ENCODE data around the gene ZC3H4. TPM values are rescaled to one million over a fixed set of nuclear protein-coding genes. Genes with fewer than 3 reads are reported as not detected.

ZC3H4 gene
- total RNA-seq, 1 experiment from 2014 or later = 105 TPM

DNA sequence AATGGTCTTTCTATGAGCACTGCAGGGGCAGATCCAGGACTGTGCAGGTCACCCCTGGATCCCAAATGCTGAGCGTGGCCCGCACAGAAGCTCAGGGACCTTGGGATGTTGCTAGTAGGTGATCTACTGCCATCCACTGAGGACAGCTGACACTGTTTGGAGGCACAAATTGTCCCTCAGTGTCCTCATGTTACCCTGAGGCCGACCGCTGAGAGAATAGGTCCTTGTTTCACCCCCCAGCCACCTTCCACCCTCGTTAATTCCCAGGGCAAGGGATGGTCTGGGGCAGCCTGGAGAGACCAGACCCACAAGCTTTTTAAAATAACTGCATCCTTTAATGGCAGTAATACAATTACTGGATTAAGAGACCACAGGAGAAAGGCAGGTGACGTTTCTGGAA is 49.7 kb downstream of the ZC3H4 start:
- no peak overlapping the region for H2BK5ac ChIP-seq (ENCODE audit: insufficient read length, low read length)
- no peak overlapping the region for H3K27ac ChIP-seq (ENCODE audit: insufficient read length, low read depth, low read length)
- no peak overlapping the region for H2BK12ac ChIP-seq (ENCODE audit: insufficient read length, low read depth, low read length)
- no peak overlapping the region for H2BK15ac ChIP-seq (ENCODE audit: low read depth, low read length)
- H2BK20ac ChIP-seq (ENCODE audit: low read depth, low read length, poor library complexity, severe bottlenecking) = no peak overlapping the region
- no peak overlapping the region for H4K91ac ChIP-seq (ENCODE audit: insufficient read length, low read depth, low read length)
- WGBS (ENCODE audit: extremely low coverage, insufficient read length, low lambda C conversion rate) = no CpG with 5 or more reads among the region's 6 CpGs
- H3K27me3 ChIP-seq (ENCODE audit: insufficient read depth, low read length) = no peaks in the 10 kb centered on the region
- Mint-ChIP-seq H3K36me3 (ENCODE audit: insufficient read depth in 1 of 3, low read depth in 3 of 3) (peaks cover 3 to 48% (median 27%) of the 10 kb centered on the region in 3 experiments; a peak in 6 of 7 replicates), H3K27ac (peak overlapping the region; percentile 57 to 93 (median 82); a peak in 4 of 7 replicates), H3K27me3 (ENCODE audit: low read depth) (no peaks in the 10 kb centered on the region), H3K4me1 (peaks cover under 1% of the 10 kb centered on the region in 2 experiments), H3K9me3 (no peaks in the 10 kb centered on the region), H3K4me3 (no peak overlapping the region)
- no peak overlapping the region for H3K56ac ChIP-seq (ENCODE audit: insufficient read length, low read depth, low read length)
- H3K4me2 ChIP-seq (ENCODE audit: insufficient read depth, insufficient read length, low read length) = no peak overlapping the region
- TF ChIP-seq, protein P1, sequence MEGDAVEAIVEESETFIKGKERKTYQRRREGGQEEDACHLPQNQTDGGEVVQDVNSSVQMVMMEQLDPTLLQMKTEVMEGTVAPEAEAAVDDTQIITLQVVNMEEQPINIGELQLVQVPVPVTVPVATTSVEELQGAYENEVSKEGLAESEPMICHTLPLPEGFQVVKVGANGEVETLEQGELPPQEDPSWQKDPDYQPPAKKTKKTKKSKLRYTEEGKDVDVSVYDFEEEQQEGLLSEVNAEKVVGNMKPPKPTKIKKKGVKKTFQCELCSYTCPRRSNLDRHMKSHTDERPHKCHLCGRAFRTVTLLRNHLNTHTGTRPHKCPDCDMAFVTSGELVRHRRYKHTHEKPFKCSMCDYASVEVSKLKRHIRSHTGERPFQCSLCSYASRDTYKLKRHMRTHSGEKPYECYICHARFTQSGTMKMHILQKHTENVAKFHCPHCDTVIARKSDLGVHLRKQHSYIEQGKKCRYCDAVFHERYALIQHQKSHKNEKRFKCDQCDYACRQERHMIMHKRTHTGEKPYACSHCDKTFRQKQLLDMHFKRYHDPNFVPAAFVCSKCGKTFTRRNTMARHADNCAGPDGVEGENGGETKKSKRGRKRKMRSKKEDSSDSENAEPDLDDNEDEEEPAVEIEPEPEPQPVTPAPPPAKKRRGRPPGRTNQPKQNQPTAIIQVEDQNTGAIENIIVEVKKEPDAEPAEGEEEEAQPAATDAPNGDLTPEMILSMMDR (conservative IDR thresholded peaks at IDR 0.05) = no peak
- H3K23me2 ChIP-seq (ENCODE audit: insufficient read length, low read depth, low read length, poor library complexity, severe bottlenecking) = no peaks in the 10 kb centered on the region
- no peaks in the 10 kb centered on the region for H3K79me2 ChIP-seq (ENCODE audit: insufficient read depth, low read length)
- no peak overlapping the region for H3K14ac ChIP-seq (ENCODE audit: insufficient read depth, low read length)
- H3K4ac ChIP-seq (ENCODE audit: low read depth, low read length) = no peak overlapping the region
- no peaks in the 10 kb centered on the region for H4K20me1 ChIP-seq (ENCODE audit: control insufficient read depth, insufficient read depth, insufficient read length)
- no peak overlapping the region for H4K8ac ChIP-seq (replicated peaks; ENCODE audit: insufficient read length, low read depth, low read length)
- H3K9me3 ChIP-seq (ENCODE audit: control insufficient read depth, low read depth, low read length) = no peaks in the 10 kb centered on the region
- no peak overlapping the region for H3T11ph ChIP-seq (ENCODE audit: low read length)
- no peaks in the 10 kb centered on the region for H3K4me1 ChIP-seq (ENCODE audit: insufficient read depth, low read length)
- no peak overlapping the region for H2BK120ac ChIP-seq (ENCODE audit: low read depth, low read length, poor library complexity, severe bottlenecking)
- H3K18ac ChIP-seq (ENCODE audit: insufficient read length, low read depth, low read length) = no peak overlapping the region
- no peak overlapping the region for H2AK5ac ChIP-seq (ENCODE audit: insufficient read length, low read length)
- peak; percentile 24 for DNase-seq
- H3K9ac ChIP-seq (ENCODE audit: extremely low read depth, insufficient read length, low read length) = no peak overlapping the region
- no peaks in the 10 kb centered on the region for H3K79me1 ChIP-seq (ENCODE audit: insufficient read depth, low read depth, low read length, poor library complexity, severe bottlenecking)
- no peak overlapping the region for H3K23ac ChIP-seq (ENCODE audit: insufficient read length, low read depth, low read length)
- no peak overlapping the region for H2AFZ ChIP-seq (ENCODE audit: low read length)
- no peak overlapping the region for H4K5ac ChIP-seq (ENCODE audit: insufficient read length, low read depth, low read length)

Data from H9 (cell line).